Measurements from ENCODE around the gene FBXL7. TPM values are rescaled to one million over a fixed set of nuclear protein-coding genes. Genes with fewer than 3 reads are reported as not detected.

Gene FBXL7
- 4.0 and 4.1 TPM in 2 replicates for total RNA-seq (2014; rRNA removed; shearing (Covaris generic))

GRCh38 chr5:15499528-15500324 lies at the start of gene FBXL7:
Gene FBXL7 (plus strand): TSS chr5:15500180.
- peak; percentile 64 for DNase-seq (ENCODE audit: low spot score)

DNA sequence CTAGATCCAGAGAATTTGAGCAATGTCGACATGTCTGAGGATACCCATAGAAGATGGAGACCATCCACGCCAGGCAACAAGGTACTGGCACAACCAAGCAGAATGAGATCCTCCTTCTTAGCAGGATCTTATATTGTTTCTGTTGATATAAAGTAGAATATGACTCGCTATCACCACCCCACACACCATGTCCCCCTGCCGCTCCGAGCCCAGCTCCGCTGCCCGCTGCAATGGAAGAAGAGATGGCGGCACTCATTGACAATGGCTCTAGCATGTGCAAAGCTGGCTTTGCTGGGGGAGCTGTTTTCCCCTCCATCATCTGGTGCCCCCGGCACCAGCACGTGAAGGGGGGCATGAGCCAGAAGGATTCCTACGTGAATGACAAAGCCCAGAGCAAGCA lies 49.5 kb upstream of the FBXL7 start:
- DNase-seq (ENCODE audit: low spot score) = no peak

DNA sequence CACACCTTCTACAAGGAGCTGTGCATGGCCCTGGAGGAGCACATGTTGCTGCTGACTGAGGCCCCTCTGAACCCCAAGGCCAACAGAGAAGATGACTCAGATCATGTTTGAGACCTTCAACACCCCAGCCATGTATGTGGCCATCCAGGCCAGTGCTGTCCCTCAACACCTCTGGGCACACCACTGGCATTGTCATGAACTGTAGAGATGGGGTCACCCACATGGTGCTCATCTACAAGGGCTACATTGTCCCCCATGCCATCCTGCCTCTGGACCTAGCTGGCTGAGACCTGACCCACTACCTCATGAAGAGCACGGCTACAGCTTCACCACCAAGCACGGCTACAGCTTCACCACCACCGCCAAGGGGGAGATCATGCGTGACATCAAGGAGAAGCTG lies 49.0 kb upstream of the FBXL7 start:
- no peak for DNase-seq (ENCODE audit: low spot score)

DNA sequence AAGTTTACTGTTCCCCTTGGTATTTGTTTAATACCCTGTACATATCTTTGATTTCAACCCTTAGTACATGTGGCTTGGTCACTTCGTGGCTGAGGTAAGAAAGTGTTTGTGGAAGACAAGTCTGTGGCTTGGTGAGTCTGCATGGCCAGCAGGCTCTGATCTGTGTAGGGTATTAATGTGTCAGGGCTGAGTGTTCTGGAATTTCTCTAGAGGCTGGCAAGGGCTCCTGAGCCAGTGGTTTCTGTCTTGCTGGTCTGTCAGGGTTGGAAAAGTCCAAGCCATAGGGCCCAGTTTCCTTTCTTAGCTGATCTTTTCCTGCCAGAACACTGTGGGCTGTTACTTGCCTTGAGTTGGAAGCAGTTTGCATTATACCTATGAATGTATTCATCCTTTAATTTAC lies 48.0 kb upstream of the FBXL7 start:
- no peak for DNase-seq (ENCODE audit: low spot score)

GRCh38 chr5:15452781-15453180 lies 47.2 kb upstream of the FBXL7 start:
- peak; percentile 22 for DNase-seq (ENCODE audit: low spot score)

DNA sequence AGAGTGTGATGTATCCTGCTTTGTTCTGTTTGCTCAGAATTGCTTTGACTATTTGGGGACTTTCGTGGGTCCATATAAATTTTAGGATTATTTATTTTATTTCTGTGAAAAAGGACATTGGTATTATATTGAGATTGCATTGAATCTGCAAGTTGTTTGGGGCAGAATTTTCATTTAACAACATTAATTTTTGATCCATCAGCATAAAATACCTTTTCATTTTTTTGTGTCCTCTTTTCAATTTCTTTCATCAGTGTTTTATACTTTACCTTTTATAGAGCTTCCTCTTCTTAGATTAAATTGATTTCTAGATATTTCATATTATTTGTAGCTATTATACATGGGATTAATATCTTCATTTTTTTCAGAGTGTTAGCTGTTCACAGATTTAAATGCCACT lies 40.8 kb upstream of the FBXL7 start:
- no peak for DNase-seq (ENCODE audit: low spot score)

DNA sequence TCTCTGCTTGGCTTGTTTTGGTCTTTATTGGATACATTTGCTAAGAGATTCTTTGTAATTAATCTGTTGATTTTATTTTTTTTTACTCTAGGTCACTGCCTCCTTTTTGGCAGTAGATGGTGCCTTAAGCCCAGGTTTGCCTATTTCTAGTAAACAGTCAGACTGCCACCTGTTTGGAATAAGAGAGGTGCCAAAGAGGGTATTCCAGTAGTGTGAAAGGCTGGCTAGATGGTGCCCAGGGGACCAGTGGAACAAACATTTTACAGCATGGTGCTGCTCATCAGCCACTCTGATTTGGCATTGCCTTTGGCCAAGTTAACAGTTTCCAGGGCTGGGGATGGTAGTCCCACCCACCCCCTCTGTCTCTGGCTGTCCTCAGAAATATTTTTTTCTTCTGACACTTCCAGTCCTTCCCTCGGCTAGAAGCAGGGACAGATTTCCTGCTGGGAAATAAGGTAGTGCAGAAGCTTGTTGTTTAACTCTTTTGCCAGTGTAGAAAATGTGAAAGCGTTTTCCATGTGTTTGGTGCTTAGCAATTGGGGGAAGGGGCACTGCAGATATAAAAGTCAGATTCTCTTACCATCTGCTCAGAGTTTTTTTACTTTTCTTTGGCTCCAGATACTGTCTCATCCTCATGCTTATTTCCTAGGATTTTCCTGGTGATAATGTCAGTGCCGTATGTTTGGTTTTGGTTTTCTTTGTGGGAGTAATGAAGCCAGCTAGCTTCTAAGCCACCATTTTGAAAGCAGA lies 36.6 kb upstream of the FBXL7 start:
- DNase-seq (ENCODE audit: low spot score) = peak; percentile 16

GRCh38 chr5:15472116-15472515 lies 27.9 kb upstream of the FBXL7 start:
- no peak for DNase-seq (ENCODE audit: low spot score)

DNA sequence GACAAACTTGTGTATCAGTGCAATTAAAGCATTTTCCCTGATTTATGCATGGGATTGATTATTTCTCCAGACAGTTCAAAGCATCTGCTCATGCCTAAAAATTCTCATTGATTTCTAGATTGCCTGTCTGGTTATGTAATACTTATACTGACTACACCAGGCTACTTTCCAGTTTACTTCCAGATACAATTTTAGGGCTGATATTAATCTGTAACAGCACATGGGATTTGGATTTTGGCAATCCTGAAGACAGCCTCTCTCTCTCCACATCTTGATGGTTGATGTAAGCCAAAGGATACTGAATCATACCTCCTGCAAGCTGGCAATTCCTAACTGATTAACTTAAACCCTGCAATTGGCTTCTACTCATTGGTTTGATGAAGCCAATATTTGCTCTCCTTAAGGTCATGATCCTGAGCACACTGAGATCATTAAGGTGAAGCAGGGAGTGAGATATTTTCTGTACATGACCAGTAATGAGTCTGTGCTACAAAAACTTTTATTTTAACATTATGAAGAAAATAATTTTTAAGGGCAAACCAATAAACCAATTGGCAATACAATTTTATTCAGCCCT lies 25.7 kb upstream of the FBXL7 start:
- no peak for DNase-seq (ENCODE audit: low spot score)

GRCh38 chr5:15475367-15475766 lies 24.6 kb upstream of the FBXL7 start:
- no peak for DNase-seq (ENCODE audit: low spot score)

- no peak for DNase-seq (ENCODE audit: low spot score)
Observed at GRCh38 chr5:15476977-15477376, 23.0 kb upstream of the FBXL7 start.

GRCh38 chr5:15480436-15480835 lies 19.5 kb upstream of the FBXL7 start:
- DNase-seq (ENCODE audit: low spot score) = no peak

GRCh38 chr5:15483351-15484097 lies 16.5 kb upstream of the FBXL7 start:
- DNase-seq (ENCODE audit: low spot score) = no peak

GRCh38 chr5:15487228-15487627 lies 12.8 kb upstream of the FBXL7 start:
- DNase-seq (ENCODE audit: low spot score) = no peak

GRCh38 chr5:15489571-15490235 lies 10.3 kb upstream of the FBXL7 start:
- DNase-seq (ENCODE audit: low spot score) = peak; percentile 17

- no peak for DNase-seq (ENCODE audit: low spot score)
Observed at GRCh38 chr5:15492545-15492944, 7.4 kb upstream of the FBXL7 start.

GRCh38 chr5:15493501-15493900 lies 6.5 kb upstream of the FBXL7 start:
- no peak for DNase-seq (ENCODE audit: low spot score)

GRCh38 chr5:15495026-15495425 lies 5.0 kb upstream of the FBXL7 start:
- DNase-seq (ENCODE audit: low spot score) = no peak

- DNase-seq (ENCODE audit: low spot score) = no peak
Observed at GRCh38 chr5:15496886-15497285, 3.1 kb upstream of the FBXL7 start.

- peak; percentile 61 for DNase-seq (ENCODE audit: low spot score)
Observed at GRCh38 chr5:15500325-15501001, 483 bp downstream of the FBXL7 start.
